Epithelial cell of proximal tubule (primary cell): ENCODE results near the gene CAMTA1. TPM values are rescaled to one million over a fixed set of nuclear protein-coding genes. Genes with fewer than 3 reads are reported as not detected.

Experiments
- DNase-seq: peaks from one replicate; pipeline ENCODE4 v3.0.0-alpha.2; 2011; ENCODE audit warnings: low read depth
- H3K4me3 ChIP-seq: 2 replicates; pipeline ENCODE4 v1.5.1; 2011; ENCODE audit warnings: low read depth, mild to moderate bottlenecking, low read length
- total RNA-seq: library from RNA; depleted of rRNA; stranded (reverse); fragments of >200 nt; gene quantifications from 2 replicates; pipeline ENCODE4 v1.2.3, GENCODE V29; 2015
- TF ChIP-seq, protein P1 (sequence below): conservative IDR thresholded peaks from 2 replicates; pipeline ENCODE4 v1.5.1; 2012; ENCODE audit warnings: low read depth, mild to moderate bottlenecking, low read length

The CAMTA1 gene
- total RNA-seq, 1 donor from 2014 or later = 79.2 TPM

DNA sequence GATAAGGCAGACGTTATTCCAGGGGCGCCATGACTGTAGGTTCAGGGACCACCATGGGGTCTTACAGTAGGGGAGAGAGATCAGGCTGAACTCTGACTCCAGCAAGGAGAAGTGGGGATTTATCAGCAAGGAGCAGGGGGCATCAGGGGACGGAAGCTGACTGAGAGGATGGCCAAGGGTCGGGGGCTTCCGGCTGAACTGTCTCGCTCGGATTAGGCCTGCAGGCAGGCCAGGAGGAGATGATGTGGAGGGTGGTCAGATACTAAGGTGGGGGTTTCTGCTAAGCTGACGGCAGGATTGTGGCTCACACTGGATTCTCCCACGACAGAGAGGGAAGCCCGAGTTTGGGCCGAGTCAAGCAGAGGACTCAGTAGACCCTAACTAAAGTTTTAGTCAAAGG is 798.9 kb downstream of the CAMTA1 start:
- H3K4me3 ChIP-seq = no peak overlapping the region
- TF ChIP-seq, protein P1, sequence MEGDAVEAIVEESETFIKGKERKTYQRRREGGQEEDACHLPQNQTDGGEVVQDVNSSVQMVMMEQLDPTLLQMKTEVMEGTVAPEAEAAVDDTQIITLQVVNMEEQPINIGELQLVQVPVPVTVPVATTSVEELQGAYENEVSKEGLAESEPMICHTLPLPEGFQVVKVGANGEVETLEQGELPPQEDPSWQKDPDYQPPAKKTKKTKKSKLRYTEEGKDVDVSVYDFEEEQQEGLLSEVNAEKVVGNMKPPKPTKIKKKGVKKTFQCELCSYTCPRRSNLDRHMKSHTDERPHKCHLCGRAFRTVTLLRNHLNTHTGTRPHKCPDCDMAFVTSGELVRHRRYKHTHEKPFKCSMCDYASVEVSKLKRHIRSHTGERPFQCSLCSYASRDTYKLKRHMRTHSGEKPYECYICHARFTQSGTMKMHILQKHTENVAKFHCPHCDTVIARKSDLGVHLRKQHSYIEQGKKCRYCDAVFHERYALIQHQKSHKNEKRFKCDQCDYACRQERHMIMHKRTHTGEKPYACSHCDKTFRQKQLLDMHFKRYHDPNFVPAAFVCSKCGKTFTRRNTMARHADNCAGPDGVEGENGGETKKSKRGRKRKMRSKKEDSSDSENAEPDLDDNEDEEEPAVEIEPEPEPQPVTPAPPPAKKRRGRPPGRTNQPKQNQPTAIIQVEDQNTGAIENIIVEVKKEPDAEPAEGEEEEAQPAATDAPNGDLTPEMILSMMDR = no peak
- DNase-seq = no peak

DNA sequence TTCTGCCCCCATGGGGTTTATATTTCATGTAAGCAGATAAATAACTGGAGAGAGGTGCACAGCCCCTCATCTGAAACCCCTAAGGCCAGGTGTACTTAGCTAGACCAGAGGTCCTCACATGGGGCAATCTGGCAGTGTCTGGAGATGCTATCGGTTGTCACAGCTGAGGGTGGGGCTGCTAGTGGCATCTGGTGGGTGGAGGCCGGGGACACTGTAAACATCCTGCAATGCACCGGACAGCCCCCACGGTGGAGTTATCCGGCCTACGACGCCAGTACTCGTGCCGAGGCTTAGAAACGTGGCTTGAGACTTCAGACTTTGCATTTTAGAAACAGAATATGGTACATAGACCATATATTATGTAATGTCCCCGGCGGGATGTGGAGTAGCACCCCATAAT is 799.4 kb downstream of the CAMTA1 start:
- no peak overlapping the region for H3K4me3 ChIP-seq
- TF ChIP-seq, protein P1 = no peak
- DNase-seq = no peak

DNA sequence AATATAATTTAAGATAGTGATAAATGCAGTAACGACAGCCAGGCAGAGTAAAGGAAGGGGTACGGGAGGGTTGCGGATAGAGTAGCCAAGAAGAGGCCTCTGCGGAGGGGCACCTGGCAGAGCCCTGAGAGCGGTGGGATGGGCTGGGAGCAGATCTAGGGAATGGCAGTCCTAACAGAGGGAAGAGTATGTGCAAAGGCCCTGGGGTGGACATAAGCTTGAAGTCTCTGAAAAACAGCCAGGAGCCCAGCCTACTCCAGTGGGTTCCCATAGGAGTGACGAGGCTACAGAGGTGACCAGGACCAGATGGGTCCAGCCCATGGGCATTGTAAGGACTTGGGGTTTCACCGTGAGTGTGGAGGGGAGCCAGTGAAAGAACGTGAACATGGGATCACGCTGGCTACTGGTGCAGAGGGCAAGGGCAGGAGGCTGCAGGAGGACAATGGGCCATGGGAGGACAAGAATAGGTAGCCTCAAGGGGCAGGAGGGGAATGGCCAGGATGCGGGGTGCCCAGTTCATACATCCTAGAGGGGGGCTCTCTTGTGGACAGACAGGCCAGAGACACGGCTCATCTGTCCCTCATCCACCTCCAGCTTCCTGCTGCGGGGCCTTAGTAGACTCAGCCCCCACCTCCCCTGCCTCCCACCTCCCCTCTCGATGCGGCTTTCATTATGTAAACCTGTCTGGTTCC is 800.1 kb downstream of the CAMTA1 start:
- H3K4me3 ChIP-seq = no peak overlapping the region
- TF ChIP-seq, protein P1 = no peak
- no peak for DNase-seq

DNA sequence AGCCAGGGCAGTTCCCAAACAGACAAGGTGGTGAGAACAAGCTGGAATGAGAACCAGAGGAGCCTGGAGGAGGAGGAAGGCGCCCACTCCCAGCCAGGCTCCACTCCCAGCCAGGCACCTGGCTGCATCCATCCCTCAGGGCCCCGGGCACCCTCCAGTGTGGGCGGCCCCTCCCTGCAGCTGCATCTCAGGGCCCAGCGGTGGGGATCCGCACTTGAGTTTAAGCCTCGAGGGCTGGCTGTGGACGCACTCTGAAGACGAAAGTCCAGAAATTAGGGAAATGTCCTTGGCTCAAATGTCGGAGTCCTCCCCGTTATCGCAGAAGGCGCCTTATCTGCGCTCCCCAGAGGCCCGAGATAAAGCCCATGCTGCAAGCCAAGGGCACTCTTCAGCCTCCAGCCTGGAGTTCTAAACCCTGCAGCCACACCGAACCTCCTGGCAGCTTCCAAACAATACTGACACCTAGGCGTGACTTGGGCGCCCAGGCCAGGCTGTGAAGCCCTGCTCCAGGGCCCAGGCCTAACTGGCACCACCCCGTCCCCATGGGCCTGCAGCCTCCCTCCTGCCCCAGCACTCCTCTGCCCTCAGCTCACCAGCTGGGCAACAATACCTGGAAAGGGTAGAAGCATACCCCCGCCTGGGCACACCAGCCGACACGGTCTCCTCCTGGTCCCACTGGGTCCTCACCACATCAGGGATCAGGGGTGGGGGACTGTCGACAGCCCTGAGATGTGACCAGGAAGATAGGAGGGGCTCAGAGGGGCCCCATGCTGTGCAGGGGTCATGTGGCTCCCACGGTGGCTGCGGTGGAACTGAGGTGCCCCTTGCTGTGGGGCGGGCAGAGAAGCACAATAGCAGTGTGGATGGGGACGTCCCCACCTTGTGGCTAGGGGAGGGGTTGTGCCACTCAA is 801.0 kb downstream of the CAMTA1 start:
- no peak overlapping the region for H3K4me3 ChIP-seq
- no peak for DNase-seq
- TF ChIP-seq, protein P1 = no peak

DNA sequence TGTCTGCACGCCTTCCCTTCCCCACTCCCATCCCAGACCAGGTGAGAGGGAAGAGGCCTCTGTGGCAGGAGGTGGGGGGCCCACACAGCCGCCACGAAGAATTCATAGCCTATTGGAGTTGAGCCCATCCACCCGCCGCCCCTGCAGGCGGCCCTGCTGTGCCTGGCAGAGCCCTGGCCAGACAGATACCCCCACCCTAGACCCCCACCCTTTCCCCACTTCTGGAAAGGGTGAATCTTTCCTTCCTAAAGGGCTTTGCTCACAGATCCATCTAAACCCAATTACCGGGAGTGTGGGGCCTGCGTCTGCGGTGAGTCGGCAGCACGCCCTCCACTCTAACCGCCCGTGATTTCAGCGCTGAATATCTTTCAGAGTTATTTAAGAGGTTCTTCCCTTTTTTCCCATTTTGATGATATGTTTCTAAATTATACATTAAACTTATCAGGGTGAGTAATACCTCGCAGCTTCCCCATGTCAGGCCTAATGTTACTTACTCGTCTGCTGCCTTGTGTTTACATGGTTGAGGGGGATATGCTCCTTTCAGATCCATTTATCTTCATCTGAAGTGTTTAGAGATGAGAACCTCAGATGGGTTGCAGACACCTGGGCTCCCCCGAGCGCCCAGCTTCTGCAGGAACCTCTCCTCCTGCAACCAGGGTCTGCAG is 802.0 kb downstream of the CAMTA1 start:
- DNase-seq = no peak
- no peak overlapping the region for H3K4me3 ChIP-seq

DNA sequence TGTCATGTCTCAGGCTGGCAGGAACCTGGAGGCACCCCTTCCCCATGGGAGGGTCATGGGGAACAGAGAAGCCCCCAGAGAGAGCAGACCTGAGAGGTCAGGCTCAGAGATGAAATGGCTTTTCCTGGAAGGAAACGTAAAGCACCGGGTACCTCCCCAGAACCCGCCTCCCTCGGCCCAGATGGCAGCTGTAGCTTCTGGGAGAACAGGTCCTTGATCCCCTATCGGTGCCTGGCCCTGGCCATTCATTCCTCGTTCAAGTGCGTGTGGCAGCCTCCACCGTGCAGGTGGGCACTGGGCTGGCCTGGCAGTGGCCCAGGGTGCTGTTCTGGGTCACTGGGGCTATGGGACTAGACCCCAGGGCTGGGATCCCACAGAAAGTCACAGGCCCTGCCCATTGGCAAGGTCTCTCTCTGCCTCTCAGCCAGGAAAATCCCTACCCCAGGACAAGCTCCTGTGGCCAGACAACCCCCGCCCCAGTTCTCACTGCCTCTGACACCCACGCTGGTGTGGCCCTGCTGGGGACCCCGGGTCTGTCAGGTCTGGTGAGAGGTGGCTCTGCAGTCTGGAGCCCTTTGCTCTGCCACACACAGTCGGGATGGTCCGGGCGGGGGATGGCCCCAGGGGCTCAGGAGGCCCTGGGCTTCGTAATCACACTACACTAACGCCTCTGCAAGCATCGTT is 802.7 kb downstream of the CAMTA1 start:
- no peak for DNase-seq
- TF ChIP-seq, protein P1 = no peak
- H3K4me3 ChIP-seq = no peak overlapping the region

More for the DNA sequence above, 802.0 kb downstream of the CAMTA1 start:
- TF ChIP-seq, protein P1 = no peak
